ENCODE results near the gene ARHGAP15. TPM values are rescaled to one million over a fixed set of nuclear protein-coding genes. Genes with fewer than 3 reads are reported as not detected.

ARHGAP15 gene
- total RNA-seq, 1 experiment from 2014 or later, result 0.41 TPM

GRCh38 chr2:143356736-143357446 lies 227.7 kb downstream of the ARHGAP15 start:
- no peak for TF ChIP-seq POLR2AphosphoS5 (IDR thresholded peaks at IDR 0.05; ENCODE audit: low read depth, low read length)
- no peak for TF ChIP-seq SIN3A (IDR thresholded peaks at IDR 0.05; ENCODE audit: borderline replicate concordance, insufficient read depth, low read depth, low read length)
- TF ChIP-seq, protein P1, sequence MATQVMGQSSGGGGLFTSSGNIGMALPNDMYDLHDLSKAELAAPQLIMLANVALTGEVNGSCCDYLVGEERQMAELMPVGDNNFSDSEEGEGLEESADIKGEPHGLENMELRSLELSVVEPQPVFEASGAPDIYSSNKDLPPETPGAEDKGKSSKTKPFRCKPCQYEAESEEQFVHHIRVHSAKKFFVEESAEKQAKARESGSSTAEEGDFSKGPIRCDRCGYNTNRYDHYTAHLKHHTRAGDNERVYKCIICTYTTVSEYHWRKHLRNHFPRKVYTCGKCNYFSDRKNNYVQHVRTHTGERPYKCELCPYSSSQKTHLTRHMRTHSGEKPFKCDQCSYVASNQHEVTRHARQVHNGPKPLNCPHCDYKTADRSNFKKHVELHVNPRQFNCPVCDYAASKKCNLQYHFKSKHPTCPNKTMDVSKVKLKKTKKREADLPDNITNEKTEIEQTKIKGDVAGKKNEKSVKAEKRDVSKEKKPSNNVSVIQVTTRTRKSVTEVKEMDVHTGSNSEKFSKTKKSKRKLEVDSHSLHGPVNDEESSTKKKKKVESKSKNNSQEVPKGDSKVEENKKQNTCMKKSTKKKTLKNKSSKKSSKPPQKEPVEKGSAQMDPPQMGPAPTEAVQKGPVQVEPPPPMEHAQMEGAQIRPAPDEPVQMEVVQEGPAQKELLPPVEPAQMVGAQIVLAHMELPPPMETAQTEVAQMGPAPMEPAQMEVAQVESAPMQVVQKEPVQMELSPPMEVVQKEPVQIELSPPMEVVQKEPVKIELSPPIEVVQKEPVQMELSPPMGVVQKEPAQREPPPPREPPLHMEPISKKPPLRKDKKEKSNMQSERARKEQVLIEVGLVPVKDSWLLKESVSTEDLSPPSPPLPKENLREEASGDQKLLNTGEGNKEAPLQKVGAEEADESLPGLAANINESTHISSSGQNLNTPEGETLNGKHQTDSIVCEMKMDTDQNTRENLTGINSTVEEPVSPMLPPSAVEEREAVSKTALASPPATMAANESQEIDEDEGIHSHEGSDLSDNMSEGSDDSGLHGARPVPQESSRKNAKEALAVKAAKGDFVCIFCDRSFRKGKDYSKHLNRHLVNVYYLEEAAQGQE (IDR thresholded peaks at IDR 0.05; ENCODE audit: insufficient read depth in 1 of 2, low read depth in 2 of 2, low read length in 1 of 2), result no peak
- TF ChIP-seq, protein P2, sequence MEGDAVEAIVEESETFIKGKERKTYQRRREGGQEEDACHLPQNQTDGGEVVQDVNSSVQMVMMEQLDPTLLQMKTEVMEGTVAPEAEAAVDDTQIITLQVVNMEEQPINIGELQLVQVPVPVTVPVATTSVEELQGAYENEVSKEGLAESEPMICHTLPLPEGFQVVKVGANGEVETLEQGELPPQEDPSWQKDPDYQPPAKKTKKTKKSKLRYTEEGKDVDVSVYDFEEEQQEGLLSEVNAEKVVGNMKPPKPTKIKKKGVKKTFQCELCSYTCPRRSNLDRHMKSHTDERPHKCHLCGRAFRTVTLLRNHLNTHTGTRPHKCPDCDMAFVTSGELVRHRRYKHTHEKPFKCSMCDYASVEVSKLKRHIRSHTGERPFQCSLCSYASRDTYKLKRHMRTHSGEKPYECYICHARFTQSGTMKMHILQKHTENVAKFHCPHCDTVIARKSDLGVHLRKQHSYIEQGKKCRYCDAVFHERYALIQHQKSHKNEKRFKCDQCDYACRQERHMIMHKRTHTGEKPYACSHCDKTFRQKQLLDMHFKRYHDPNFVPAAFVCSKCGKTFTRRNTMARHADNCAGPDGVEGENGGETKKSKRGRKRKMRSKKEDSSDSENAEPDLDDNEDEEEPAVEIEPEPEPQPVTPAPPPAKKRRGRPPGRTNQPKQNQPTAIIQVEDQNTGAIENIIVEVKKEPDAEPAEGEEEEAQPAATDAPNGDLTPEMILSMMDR (IDR thresholded peaks at IDR 0.05), result no peak
- no peak for TF ChIP-seq TCF7L2 (IDR thresholded peaks at IDR 0.05; ENCODE audit: low read depth, low read length)
- no peak overlapping the region for H3K4me3 ChIP-seq (ENCODE audit: low read depth in 2 of 2, low read length in 2 of 2)
- H3K27ac ChIP-seq (ENCODE audit: low read length), result no peak overlapping the region
- no peaks in the 10 kb centered on the region for H3K4me1 ChIP-seq (ENCODE audit: control insufficient read depth, insufficient read depth, low read length)
- no peak for ATAC-seq
- no peaks in the 10 kb centered on the region for H3K9me3 ChIP-seq (ENCODE audit: control insufficient read depth, insufficient read depth, low read depth, low read length)
- no peaks in the 10 kb centered on the region for H3K27me3 ChIP-seq (ENCODE audit: control insufficient read depth, insufficient read depth, low read length)
- no peaks in the 10 kb centered on the region for H3K36me3 ChIP-seq (ENCODE audit: control insufficient read depth, insufficient read depth, low read length)
- intact Hi-C loops (cut with micrococcal nuclease; ENCODE audit: unreplicated experiment), result no loop called here
- in situ Hi-C loops (cut with HindIII; ENCODE audit: low pct_unique_long_range_greater_than_20kb, low sequenced_read_pairs), result no loop called here
- no TSS peak for BruUV-seq (replicated peaks)
- no peak for DNase-seq (ENCODE audit: low read depth, low spot score)
- POLR2A ChIA-PET, result no interaction called here
- CTCF ChIA-PET, result no interaction called here

- ChIA-PET POLR2A (no interaction called here), CTCF (no interaction called here)
- intact Hi-C loops (cut with micrococcal nuclease; ENCODE audit: unreplicated experiment), result no loop called here
- no peaks in the 10 kb centered on the region for H3K4me1 ChIP-seq (ENCODE audit: control insufficient read depth, insufficient read depth, low read length)
- no peak for ATAC-seq
- in situ Hi-C loops (cut with HindIII; ENCODE audit: low pct_unique_long_range_greater_than_20kb, low sequenced_read_pairs), result no loop called here
- no TSS peak for BruUV-seq (replicated peaks)
- H3K27ac ChIP-seq (ENCODE audit: low read length), result no peak overlapping the region
- no peaks in the 10 kb centered on the region for H3K9me3 ChIP-seq (ENCODE audit: control insufficient read depth, insufficient read depth, low read depth, low read length)
- no peaks in the 10 kb centered on the region for H3K36me3 ChIP-seq (ENCODE audit: control insufficient read depth, insufficient read depth, low read length)
- no peak for DNase-seq (ENCODE audit: low read depth, low spot score)
- H3K4me3 ChIP-seq (ENCODE audit: low read depth in 2 of 2, low read length in 2 of 2), result no peak overlapping the region
- no peaks in the 10 kb centered on the region for H3K27me3 ChIP-seq (ENCODE audit: control insufficient read depth, insufficient read depth, low read length)
- TF ChIP-seq SIN3A (IDR thresholded peaks at IDR 0.05; ENCODE audit: borderline replicate concordance, insufficient read depth, low read depth, low read length), result no peak
- TF ChIP-seq, protein P1 (IDR thresholded peaks at IDR 0.05; ENCODE audit: insufficient read depth in 1 of 2, low read depth in 2 of 2, low read length in 1 of 2), result no peak
- TF ChIP-seq, protein P2 (IDR thresholded peaks at IDR 0.05), result no peak
Observed at GRCh38 chr2:143357966-143358365, 228.7 kb downstream of the ARHGAP15 start.
